ENCODE data around the gene PLXNB2. TPM values are rescaled to one million over a fixed set of nuclear protein-coding genes. Genes with fewer than 3 reads are reported as not detected.

Gene PLXNB2
- total RNA-seq, 3 donors from 2014 or later (not counting 1 experiment from before 2014, with no cell fraction given) = 6.0 to 34.7 (median 18.9) TPM

DNA sequence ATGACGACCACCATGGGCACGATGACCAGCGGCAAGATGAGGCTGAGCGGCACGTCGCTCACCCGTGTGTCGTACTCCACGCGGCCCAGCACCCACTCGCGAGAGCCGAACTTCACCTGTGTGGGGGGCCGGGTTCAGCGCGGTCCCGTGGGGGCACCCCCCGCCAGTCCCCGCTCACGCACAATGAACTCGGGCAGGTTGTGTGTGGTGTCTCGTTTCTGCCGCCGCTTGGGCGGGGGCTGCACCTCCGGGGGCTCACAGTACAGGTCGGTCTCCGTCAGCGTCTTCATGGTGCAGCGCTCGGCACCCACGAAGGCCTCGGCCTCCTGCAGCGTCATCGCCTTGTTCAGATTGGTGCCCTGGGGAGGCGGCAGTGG is 26.1 kb downstream of the PLXNB2 start:
- Mint-ChIP-seq H3K9me3 (no peaks in the 10 kb centered on the region), H3K36me3 (no peaks in the 10 kb centered on the region), H3K27me3 (ENCODE audit: low read depth in 2 of 2) (no peaks in the 10 kb centered on the region), H3K4me3 (no peak overlapping the region), H3K4me1 (no peaks in the 10 kb centered on the region), H3K27ac (no peak overlapping the region)
- no peak overlapping the region for H3K4me3 ChIP-seq (ENCODE audit: low read length)
- DNase-seq = no peak
- intact Hi-C loops (cut with micrococcal nuclease) = no loop called here
- H3K4me1 ChIP-seq (ENCODE audit: control insufficient read depth, insufficient read depth, low read length) = no peaks in the 10 kb centered on the region
- H3K36me3 ChIP-seq (ENCODE audit: control insufficient read depth, insufficient read depth, low read length) = no peaks in the 10 kb centered on the region
- no peak for ATAC-seq
- WGBS (ENCODE audit: insufficient coverage) = 96% methylated on average over 36 of the region's 36 CpGs
- TF ChIP-seq, protein P1, sequence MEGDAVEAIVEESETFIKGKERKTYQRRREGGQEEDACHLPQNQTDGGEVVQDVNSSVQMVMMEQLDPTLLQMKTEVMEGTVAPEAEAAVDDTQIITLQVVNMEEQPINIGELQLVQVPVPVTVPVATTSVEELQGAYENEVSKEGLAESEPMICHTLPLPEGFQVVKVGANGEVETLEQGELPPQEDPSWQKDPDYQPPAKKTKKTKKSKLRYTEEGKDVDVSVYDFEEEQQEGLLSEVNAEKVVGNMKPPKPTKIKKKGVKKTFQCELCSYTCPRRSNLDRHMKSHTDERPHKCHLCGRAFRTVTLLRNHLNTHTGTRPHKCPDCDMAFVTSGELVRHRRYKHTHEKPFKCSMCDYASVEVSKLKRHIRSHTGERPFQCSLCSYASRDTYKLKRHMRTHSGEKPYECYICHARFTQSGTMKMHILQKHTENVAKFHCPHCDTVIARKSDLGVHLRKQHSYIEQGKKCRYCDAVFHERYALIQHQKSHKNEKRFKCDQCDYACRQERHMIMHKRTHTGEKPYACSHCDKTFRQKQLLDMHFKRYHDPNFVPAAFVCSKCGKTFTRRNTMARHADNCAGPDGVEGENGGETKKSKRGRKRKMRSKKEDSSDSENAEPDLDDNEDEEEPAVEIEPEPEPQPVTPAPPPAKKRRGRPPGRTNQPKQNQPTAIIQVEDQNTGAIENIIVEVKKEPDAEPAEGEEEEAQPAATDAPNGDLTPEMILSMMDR (IDR thresholded peaks at IDR 0.05) = no peak
- H3K27me3 ChIP-seq (ENCODE audit: control insufficient read depth, insufficient read depth, low read length) = no peaks in the 10 kb centered on the region
- no peak overlapping the region for H3K27ac ChIP-seq (ENCODE audit: low read length)
- no peaks in the 10 kb centered on the region for H3K9me3 ChIP-seq (ENCODE audit: control insufficient read depth, insufficient read depth, low read length)

DNA sequence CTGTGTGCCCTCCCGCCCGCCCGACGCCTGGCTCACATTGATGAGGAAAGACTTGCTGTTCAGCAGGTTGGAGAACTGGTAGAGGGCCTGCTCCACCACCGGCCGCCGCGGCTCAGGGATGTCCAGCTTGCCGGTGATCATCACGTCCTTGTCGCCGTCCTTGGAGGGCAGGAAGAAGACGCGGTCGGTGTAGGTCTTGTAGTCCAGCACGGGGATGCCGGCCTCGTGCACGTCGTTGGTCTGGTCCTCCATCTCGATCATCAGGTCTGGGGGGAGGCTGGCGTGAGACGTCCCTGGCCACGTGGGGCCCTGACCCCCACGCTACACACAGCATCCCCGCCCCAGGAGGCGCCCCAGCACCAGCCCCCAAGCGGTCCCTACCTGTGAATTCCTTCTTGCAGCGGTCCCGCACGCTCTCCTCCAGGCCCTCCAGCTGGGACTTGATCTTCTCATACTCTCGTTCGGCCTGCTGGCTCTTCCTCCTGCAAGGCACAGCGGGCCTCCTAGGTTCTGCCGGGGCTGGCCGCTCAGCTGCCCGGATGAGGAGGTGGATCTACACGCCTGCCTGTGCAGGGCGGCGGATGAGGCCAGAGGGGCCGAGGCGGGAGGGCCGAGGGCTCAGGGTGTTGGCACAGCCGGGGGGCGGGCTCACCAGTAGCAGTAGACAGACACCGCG is 26.6 kb downstream of the PLXNB2 start:
- Histone ChIP-seq H3K4me3 (ENCODE audit: low read length) (no peak overlapping the region), H3K27ac (ENCODE audit: low read length) (no peak overlapping the region), H3K36me3 (ENCODE audit: control insufficient read depth, insufficient read depth, low read length) (no peaks in the 10 kb centered on the region), H3K9me3 (ENCODE audit: control insufficient read depth, insufficient read depth, low read length) (no peaks in the 10 kb centered on the region), H3K4me1 (ENCODE audit: control insufficient read depth, insufficient read depth, low read length) (no peaks in the 10 kb centered on the region), H3K27me3 (ENCODE audit: control insufficient read depth, insufficient read depth, low read length) (no peaks in the 10 kb centered on the region)
- ATAC-seq = no peak
- H3K27ac Mint-ChIP-seq = no peak overlapping the region
- WGBS (ENCODE audit: insufficient coverage) = 96% methylated on average over 47 of the region's 47 CpGs
- H3K36me3 Mint-ChIP-seq = no peaks in the 10 kb centered on the region
- no peak for DNase-seq
- no peaks in the 10 kb centered on the region for H3K27me3 Mint-ChIP-seq (ENCODE audit: low read depth in 2 of 2)
- intact Hi-C loops (cut with micrococcal nuclease) = no loop called here
- no peak overlapping the region for H3K4me3 Mint-ChIP-seq
- H3K4me1 Mint-ChIP-seq = no peaks in the 10 kb centered on the region
- H3K9me3 Mint-ChIP-seq = no peaks in the 10 kb centered on the region
- TF ChIP-seq, protein P1 (IDR thresholded peaks at IDR 0.05) = no peak

DNA sequence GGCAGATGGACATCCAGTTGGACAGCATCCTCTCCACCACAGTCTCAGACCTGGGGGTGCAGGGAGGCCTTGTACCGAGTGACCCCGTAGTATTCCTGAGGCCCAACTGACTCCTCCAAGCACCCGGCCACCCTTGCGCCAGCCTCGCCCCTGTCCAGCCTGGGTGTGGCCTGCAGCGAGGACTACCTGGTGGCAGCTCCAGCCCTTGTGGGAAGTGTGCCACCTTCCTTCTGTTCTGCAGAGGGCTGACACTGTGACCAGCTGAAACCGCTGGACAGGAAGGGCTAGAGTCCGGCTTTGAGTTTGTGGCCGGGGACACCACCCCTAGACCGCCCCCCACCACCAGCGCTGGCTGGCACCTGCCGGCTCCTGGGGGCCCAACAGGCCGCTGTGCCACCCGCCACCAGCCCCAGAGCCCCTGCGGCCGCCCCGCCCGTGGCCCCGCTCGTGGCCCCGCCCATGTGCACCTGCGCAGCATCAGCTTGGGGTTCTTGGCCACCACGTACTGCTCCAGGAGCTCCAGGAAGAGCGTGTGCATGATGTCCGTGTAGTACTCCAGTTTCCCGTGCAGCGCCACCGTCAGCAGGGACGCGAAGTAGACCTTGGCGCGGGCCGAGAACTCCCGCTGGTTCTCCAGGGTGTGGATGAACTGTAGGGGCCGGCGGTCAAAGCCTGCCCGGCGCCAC is 27.3 kb downstream of the PLXNB2 start:
- H3K27ac ChIP-seq (ENCODE audit: low read length) = no peak overlapping the region
- no peaks in the 10 kb centered on the region for H3K4me1 ChIP-seq (ENCODE audit: control insufficient read depth, insufficient read depth, low read length)
- WGBS (ENCODE audit: insufficient coverage) = 95% methylated on average over 38 of the region's 38 CpGs
- no peaks in the 10 kb centered on the region for H3K9me3 ChIP-seq (ENCODE audit: control insufficient read depth, insufficient read depth, low read length)
- H3K4me3 ChIP-seq (ENCODE audit: low read length) = no peak overlapping the region
- no peaks in the 10 kb centered on the region for H3K4me1 Mint-ChIP-seq
- ATAC-seq (no peak), DNase-seq (no peak)
- H3K27me3 ChIP-seq (ENCODE audit: control insufficient read depth, insufficient read depth, low read length) = no peaks in the 10 kb centered on the region
- intact Hi-C loops (cut with micrococcal nuclease) = no loop called here
- H3K27me3 Mint-ChIP-seq (ENCODE audit: low read depth in 2 of 2) = no peaks in the 10 kb centered on the region
- H3K36me3 ChIP-seq (ENCODE audit: control insufficient read depth, insufficient read depth, low read length) = no peaks in the 10 kb centered on the region
- no peak overlapping the region for H3K4me3 Mint-ChIP-seq
- no peak overlapping the region for H3K27ac Mint-ChIP-seq
- H3K9me3 Mint-ChIP-seq = no peaks in the 10 kb centered on the region
- TF ChIP-seq, protein P1 (IDR thresholded peaks at IDR 0.05) = no peak
- H3K36me3 Mint-ChIP-seq = no peaks in the 10 kb centered on the region

All from natural killer cell (primary cell).